K562 (cell line): ENCODE measurements around the gene INHA. TPM values are rescaled to one million over a fixed set of nuclear protein-coding genes. Genes with fewer than 3 reads are reported as not detected.

ENCODE experiments used
- CBX2 ChIP-seq: fragments of 200-600 bp; sonication (generic); IDR thresholded peaks from one replicate; pipeline ENCODE4 v1.6.1; 2012; ENCODE audit warnings: mild to moderate bottlenecking, low read length, inconsistent platforms; ENCODE audit not compliant: insufficient read depth, poor library complexity, severe bottlenecking
- CC2D1A ChIP-seq: fragments of 450-650 bp; IDR thresholded peaks from 2 replicates; pipeline ENCODE4 v1.6.1; 2017; ENCODE audit warnings: mild to moderate bottlenecking
- ELF1 ChIP-seq: fragments of 200-800 bp; sonication (Bioruptor generic); IDR thresholded peaks from 2 replicates; pipeline ENCODE4 v1.6.1; 2016; ENCODE audit warnings: missing genetic modification characterization, missing compliant biosample characterization
- ESRRB ChIP-seq: fragments of 250-450 bp; sonication (Bioruptor Pico); IDR thresholded peaks from 2 replicates; pipeline ENCODE4 v1.5.0; 2020; ENCODE audit warnings: mild to moderate bottlenecking, moderate library complexity, borderline replicate concordance
- HES1 ChIP-seq: fragments of 450-650 bp; IDR thresholded peaks from 2 replicates; pipeline ENCODE4 v1.6.1; 2016; ENCODE audit warnings: low read depth, mild to moderate bottlenecking, moderate library complexity
- MBD2 ChIP-seq: sonication (generic); IDR thresholded peaks from 2 replicates; pipeline ENCODE4 v1.6.1; 2016; ENCODE audit warnings: low read depth, borderline replicate concordance
- MIER1 ChIP-seq: fragments of 450-650 bp; IDR thresholded peaks from 2 replicates; pipeline ENCODE4 v1.6.1; 2016; ENCODE audit warnings: antibody characterized with exemption, mild to moderate bottlenecking, low read depth
- NFATC3 ChIP-seq: fragments of 450-650 bp; IDR thresholded peaks from 2 replicates; pipeline ENCODE4 v1.6.1; 2017; ENCODE audit warnings: mild to moderate bottlenecking
- PHF21A ChIP-seq: fragments of 450-650 bp; IDR thresholded peaks from 2 replicates; pipeline ENCODE4 v1.6.1; 2017; ENCODE audit warnings: low read depth, borderline replicate concordance
- RBM17 ChIP-seq: fragments of 200-400 bp; formaldehyde crosslinking; IDR thresholded peaks from 2 replicates; pipeline ENCODE4 v1.6.1; 2017; ENCODE audit warnings: low read depth, mild to moderate bottlenecking, low read length, borderline replicate concordance
- RFX7 ChIP-seq: fragments of 250-450 bp; sonication (Bioruptor Pico); IDR thresholded peaks from 2 replicates; pipeline ENCODE4 v1.5.1; 2021; ENCODE audit warnings: mild to moderate bottlenecking
- RNF2 ChIP-seq: sonication (generic); IDR thresholded peaks from 2 replicates; pipeline ENCODE4 v1.6.1; 2016
- SAFB ChIP-seq: fragments of 200-400 bp; formaldehyde crosslinking; IDR thresholded peaks from 2 replicates; pipeline ENCODE4 v1.6.1; 2017; ENCODE audit warnings: low read depth, low read length, borderline replicate concordance
- SREBF1 ChIP-seq: fragments of 150-350 bp; IDR thresholded peaks from 2 replicates; pipeline ENCODE4 v1.6.1; 2014; ENCODE audit warnings: antibody characterized with exemption, low read depth, low read length, borderline replicate concordance
- SRSF3 ChIP-seq: fragments of 200-400 bp; formaldehyde crosslinking; IDR thresholded peaks from 2 replicates; pipeline ENCODE4 v1.6.1; 2016; ENCODE audit warnings: mild to moderate bottlenecking, low read length, moderate library complexity; ENCODE audit not compliant: insufficient read depth
- TAL1 ChIP-seq: fragments of 450-650 bp; IDR thresholded peaks from 2 replicates; pipeline ENCODE4 v1.6.1; 2016; ENCODE audit warnings: mild to moderate bottlenecking
- TCF15 ChIP-seq: fragments of 250-450 bp; sonication (Bioruptor Pico); IDR thresholded peaks from 2 replicates; pipeline ENCODE4 v1.8.0; 2022; ENCODE audit warnings: moderate library complexity, mild to moderate bottlenecking, inconsistent platforms
- TOE1 ChIP-seq, 2 experiments: fragments of 450-650 bp in 1 of 2; sonication (generic) in 1 of 2; formaldehyde crosslinking in 1 of 2; IDR thresholded peaks; 2 replicates each; pipeline versions ENCODE4 v1.7.1 to v1.8.0; 2016 to 2022; ENCODE audit warnings: borderline replicate concordance in 2 of 2, mild to moderate bottlenecking in 2 of 2, antibody characterized with exemption in 1 of 2, inconsistent platforms in 1 of 2, low read depth in 1 of 2, missing genetic modification reagents in 1 of 2, moderate library complexity in 1 of 2
- TRIM28 ChIP-seq: fragments of 450-650 bp; IDR thresholded peaks from 2 replicates; pipeline ENCODE4 v1.6.1; 2017
- U2AF1 ChIP-seq: fragments of 200-400 bp; formaldehyde crosslinking; optimal IDR thresholded peaks from 2 replicates; pipeline ENCODE3; 2017; ENCODE audit warnings: mild to moderate bottlenecking, low read depth, low read length, moderate library complexity
- ZBTB5 ChIP-seq: fragments of 450-650 bp; IDR thresholded peaks from 2 replicates; pipeline ENCODE4 v1.6.1; 2017; ENCODE audit warnings: antibody characterized with exemption
- ZFP1 ChIP-seq: fragments of 450-650 bp; formaldehyde crosslinking; IDR thresholded peaks from 2 replicates; pipeline ENCODE4 v1.4.0; 2020; ENCODE audit warnings: mild to moderate bottlenecking, mixed read lengths
- ZNF124 ChIP-seq: sonication (generic); formaldehyde crosslinking; IDR thresholded peaks from 2 replicates; pipeline ENCODE4 v1.8.1; 2022; ENCODE audit warnings: missing genetic modification reagents
- ZNF76 ChIP-seq: fragments of 250-450 bp; sonication (Bioruptor Pico); IDR thresholded peaks from 2 replicates; pipeline ENCODE4 v1.4.0; 2020; ENCODE audit warnings: mild to moderate bottlenecking, moderate library complexity, borderline replicate concordance
- ZNF785 ChIP-seq: fragments of 250-450 bp; sonication (Bioruptor Pico); IDR thresholded peaks from 2 replicates; pipeline ENCODE4 v1.4.0; 2020; ENCODE audit warnings: mild to moderate bottlenecking
- polyA plus RNA-seq, 8 experiments: library from polyadenylated mRNA; depleted of rRNA in 4 of 8; stranded (reverse) in 5 of 8; unstranded in 3 of 8; fragments of >200 nt; fragmentation: Nextera tagmentation in 2 of 8; fragmentation: Illumina TruSeq in 1 of 8; extraction: Ambion mirVana in 2 of 8; extraction: Trizol in 1 of 8; gene quantifications; 2 replicates each; pipeline versions ENCODE4 v1.2.1 to v1.2.3, GENCODE V29; 2011 to 2014; ENCODE audit warnings: inconsistent platforms in 1 of 8, missing spikeins in 1 of 8
- total RNA-seq, 7 experiments: library from RNA; depleted of rRNA in 6 of 7; stranded (reverse); fragments of >200 nt in 6 of 7; fragmentation: Illumina TruSeq in 2 of 7; extraction: Trizol in 2 of 7; gene quantifications; 2 replicates each; pipeline versions ENCODE4 v1.2.1 to v1.2.3, GENCODE V29; 2011 to 2021; ENCODE audit warnings: low replicate concordance in 1 of 7
- TF ChIP-seq, protein P1 (sequence below): fragments of 250-450 bp; sonication (Bioruptor Pico); IDR thresholded peaks from 2 replicates; pipeline ENCODE4 v1.5.0; 2021

The INHA gene
- total and polyA plus RNA-seq, 9 of the 15 experiments (the other 6 are each of a cell fraction or from before 2014, with no cell fraction given): 0.07 to 1.9 (median 0.40) TPM

DNA sequence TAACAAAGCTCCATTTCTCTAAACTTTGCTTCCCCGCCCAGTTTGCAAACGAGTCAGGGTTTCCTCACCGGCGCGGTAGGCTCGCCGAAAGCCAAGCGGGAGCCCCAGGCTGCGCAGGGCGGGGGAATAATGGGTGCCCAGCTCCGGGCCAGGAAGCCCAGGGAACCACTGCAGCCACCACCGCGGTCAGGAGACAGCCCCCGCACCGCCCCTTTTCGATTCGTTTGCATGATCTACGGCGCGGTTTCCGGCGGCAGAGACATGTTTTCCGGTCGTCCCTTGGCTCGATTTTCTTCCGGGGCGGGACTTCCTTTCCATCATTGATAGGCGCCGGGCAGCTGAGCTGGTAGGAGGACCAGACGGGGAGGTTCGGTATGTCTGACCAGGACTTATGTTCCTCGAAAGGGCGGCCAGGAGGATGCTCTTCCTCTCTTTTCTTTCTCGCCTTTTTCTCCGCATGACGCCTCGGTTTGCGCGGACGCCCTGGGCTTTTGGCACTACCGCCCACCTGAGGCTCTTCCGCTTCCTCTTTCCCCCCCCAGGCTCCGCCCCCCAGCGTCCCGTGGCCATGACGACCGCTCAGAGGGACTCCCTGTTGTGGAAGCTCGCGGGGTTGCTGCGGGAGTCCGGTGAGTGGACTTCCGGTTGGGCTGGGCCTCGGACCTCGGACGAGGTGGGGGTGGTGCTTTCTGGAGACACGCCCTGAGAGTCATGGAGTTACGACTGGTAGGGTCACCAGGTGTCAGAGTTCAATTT lies 25.6 kb downstream of the INHA start, which contains the start of gene STK11IP (continued):
- TF ChIP-seq MIER1 (no peak), ZNF785 (no peak), ZNF76 (CRISPR knock-in tag) (no peak), TOE1 (IDR thresholded peaks at IDR 0.05; ENCODE audit: borderline replicate concordance) (0 out of 2 replicates have a peak, but pooled peaks have one; percentile 15), TOE1 (CRISPR knock-in tag; IDR thresholded peaks at IDR 0.05; ENCODE audit: borderline replicate concordance, low read depth) (no peak), MBD2 (no peak; the same call in 1 of the 2 replicates), ZBTB5 (no peak), CC2D1A (no peak), TCF15 (CRISPR knock-in tag) (no peak), ESRRB (CRISPR knock-in tag) (no peak), RBM17 (no peak), TRIM28 (no peak), U2AF1 (no peak), NFATC3 (no peak), ZFP1 (CRISPR knock-in tag) (no peak), RNF2 (no peak; the same call in 1 of the 2 replicates), SREBF1 (no peak), ZNF124 (CRISPR knock-in tag) (no peak), PHF21A (no peak), SAFB (no peak), RFX7 (CRISPR knock-in tag) (no peak), SRSF3 (no peak), HES1 (no peak), TAL1 (no peak), ELF1 (tag) (peak; percentile 98), CBX2 (no peak)
- TF ChIP-seq, protein P1, sequence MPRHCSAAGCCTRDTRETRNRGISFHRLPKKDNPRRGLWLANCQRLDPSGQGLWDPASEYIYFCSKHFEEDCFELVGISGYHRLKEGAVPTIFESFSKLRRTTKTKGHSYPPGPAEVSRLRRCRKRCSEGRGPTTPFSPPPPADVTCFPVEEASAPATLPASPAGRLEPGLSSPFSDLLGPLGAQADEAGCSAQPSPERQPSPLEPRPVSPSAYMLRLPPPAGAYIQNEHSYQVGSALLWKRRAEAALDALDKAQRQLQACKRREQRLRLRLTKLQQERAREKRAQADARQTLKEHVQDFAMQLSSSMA (CRISPR knock-in tag): no peak
